GM21526 (cell line): ENCODE results near the gene ABTB2.
"Not testable (repeated sequence)": the region's sequence is repeated elsewhere in the genome, so short reads cannot be mapped to it uniquely, and the experiment has no call there.

Experiments used
- ATAC-seq: cut with Tn5 transposase; IDR thresholded peaks from one replicate; pipeline ENCODE4 v1.9.1; 2021; ENCODE audit warnings: moderate library complexity; ENCODE audit not compliant: unreplicated experiment, low FRiP score

The ABTB2 gene

DNA sequence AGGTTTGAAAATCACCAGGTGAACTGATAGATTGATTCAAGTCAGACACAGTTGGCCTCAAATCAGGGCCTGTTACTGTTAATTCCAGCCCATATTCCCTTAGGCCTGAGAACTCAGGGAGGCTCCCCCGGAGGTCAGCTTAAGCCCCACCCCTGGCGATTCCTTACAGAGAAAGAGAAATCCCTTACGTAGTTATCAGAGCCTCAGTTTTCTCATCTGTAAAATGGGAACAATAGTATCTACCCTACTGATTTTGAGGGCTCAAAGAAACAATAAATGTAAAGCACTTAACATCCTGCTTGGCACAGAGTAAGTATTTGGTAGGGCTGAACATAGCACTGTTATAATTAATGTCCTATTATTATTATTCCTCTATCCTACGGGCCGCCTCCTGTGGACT lies 158.3 kb downstream of the ABTB2 start:
- ATAC-seq, result no peak

- no peak for ATAC-seq
These were observed 159.3 kb downstream of the ABTB2 start for GRCh38 chr11:34198523-34198922.

DNA sequence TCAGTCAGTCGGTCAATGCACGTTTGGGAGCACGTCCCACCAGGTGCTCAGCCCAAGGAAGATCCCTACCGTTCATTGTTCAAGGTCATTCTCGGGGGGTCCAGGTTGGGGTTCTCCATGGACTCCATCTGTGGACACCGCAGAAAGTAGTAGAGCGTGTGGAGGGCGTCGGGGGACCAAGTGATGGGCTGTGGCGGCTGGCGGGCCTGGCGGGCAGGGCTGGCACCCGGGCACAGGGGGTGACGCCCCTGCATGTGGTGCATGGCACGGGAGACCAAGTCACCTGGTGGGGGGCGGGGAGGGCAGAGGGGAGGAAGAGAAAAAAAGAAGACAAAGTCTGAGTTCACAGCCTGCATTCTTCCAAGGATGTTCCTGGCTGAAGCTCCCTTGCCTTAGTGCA lies 160.6 kb downstream of the ABTB2 start:
- ATAC-seq, result no peak

DNA sequence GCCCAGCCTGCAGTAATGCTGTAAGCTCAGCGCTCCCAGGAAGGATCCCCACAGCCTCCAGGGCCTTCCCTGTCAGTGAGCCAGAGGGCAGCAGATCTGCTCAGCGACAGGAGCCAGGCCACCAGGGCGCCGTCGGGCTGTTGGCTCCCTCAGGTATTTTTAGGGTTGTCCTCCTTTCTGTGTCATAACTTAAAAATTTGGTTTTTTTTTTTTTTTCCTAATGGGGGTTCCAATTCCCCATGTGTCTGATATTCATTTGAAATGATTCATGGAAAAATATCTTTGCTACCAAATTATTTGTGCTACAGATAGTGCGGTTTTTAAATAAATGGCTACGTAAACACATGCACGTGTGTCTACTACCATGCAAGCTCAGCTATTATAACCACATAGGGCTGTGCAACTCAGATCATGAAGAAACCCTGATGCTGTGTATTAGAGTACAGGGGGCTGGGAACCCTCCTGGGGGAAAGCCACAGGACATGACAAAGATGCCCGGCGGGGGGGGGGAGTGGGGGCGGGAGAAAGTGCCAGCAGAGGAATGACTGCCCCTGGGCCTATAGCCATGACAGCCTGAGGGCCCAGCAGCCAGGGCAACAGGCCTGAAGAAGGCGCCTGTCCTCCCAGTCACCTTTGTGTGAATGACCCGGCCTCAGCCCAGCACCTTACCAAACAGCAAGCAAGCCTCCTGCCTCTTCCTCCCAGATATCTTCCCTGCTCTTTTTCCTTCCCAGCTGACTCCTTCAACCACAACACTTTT lies 163.1 kb downstream of the ABTB2 start:
- no peak for ATAC-seq

- no peak for ATAC-seq
These were observed 165.1 kb downstream of the ABTB2 start for GRCh38 chr11:34192481-34193401.

DNA sequence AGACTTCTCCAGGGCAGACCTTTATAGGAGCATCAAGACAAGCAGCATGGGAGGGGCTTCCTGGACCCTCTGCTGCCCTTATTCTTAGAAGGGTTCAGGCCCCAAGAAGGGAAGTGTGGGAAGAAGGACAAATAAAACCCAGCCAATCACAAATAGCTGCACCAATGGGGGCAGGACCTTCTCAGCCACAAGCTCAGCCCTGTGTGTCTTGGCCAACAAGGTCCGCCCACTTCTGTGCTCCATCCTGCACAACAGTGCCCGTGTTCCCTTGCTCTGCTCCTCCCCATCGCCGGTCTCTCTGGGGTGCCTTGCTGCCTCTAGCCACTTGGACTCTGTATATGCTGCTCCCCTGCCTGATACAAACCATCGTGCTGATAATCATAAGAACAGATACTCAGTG lies 166.2 kb downstream of the ABTB2 start:
- ATAC-seq, result no peak

- ATAC-seq, result no peak
These were observed 167.3 kb downstream of the ABTB2 start for GRCh38 chr11:34190192-34191139.

DNA sequence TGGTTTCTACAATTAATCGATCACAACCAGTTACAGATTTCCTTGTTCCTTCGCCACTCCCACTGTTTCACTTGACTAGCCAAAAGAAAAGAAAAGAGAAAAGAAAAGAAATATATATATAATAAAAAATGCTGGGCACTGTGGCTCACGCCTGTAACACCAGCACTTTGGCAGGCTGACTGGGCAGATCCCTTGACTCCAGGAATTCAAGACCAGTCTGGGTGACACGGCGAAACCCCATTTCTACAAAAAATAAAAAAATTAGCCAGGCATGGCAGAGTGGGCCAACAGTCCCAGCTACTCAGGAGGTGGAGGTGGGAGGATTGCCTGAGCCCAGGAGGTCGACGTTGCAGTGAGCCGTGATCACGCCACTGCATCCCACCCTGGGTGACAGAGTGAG lies 168.6 kb downstream of the ABTB2 start:
- no peak for ATAC-seq

DNA sequence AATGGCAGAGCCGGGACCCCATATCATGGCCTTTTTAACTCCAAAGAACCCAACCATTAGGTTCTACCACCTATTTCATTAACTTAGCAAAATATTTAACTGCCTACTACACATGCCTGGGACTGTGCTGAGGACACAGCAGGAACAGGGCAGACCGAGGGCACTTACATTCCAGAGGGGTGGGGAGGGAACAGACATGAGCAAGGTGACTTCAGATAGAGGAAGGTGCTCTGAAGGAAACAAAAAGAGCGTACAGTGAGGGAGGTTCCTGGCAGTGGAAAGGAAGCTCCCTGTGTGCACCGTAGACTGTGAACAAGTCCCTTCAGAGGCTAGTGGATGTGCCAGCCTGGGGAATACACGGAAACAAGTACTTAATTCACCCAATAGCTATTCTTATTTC lies 169.6 kb downstream of the ABTB2 start:
- ATAC-seq, result no peak

- no peak for ATAC-seq
These were observed 171.6 kb downstream of the ABTB2 start for GRCh38 chr11:34185926-34186841.

DNA sequence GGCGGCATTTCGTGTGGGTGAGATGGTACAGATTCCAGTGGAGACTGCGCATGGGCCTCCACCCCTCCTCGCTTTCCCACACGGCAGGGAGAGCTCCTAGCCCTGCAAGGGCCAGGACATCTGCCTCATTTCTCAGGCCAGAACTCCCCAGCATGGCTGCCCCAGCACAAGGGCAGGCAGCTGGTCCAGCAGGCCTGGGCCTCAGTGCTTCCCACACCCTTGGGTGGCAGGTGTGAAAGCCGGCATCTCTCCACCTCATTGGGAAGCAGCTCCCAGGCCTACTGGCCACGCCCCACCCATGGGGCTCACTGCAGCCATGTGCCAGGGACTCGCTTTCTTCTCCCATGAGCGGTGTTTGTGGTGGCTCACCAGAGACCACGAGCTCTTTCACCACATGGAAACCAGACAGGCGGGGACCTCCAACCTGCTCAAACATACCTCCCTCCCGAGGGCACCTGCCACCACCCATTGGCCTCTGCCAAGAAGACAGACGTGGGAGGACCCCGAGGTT lies 173.2 kb downstream of the ABTB2 start:
- no peak for ATAC-seq

DNA sequence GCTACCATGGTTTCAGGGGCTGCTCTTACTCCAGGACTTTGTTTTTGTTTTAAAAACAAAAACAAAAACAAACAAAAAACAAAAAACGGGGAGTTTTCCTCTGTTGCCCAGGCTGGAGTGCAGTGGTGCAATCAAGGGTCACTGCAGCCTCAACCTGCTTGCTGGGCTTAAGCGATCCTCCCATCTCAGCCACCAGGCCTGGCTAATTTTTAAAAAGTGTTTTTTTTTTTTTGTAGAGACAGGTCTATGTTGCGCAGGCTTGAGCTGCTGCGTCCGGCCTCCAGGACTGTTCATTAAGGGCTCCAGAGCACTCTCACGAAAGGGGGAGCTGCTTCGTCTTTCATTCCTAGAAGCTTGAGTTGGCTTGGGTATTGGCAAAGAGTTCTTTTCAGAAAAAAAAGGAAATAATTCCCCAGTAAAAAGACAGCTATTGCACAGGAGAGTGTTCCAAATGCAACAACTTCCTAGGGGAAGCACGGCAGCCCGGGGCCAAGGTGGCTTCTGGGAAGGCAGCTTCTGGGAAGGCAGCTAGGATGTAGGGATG lies 173.9 kb downstream of the ABTB2 start:
- ATAC-seq, result no peak

DNA sequence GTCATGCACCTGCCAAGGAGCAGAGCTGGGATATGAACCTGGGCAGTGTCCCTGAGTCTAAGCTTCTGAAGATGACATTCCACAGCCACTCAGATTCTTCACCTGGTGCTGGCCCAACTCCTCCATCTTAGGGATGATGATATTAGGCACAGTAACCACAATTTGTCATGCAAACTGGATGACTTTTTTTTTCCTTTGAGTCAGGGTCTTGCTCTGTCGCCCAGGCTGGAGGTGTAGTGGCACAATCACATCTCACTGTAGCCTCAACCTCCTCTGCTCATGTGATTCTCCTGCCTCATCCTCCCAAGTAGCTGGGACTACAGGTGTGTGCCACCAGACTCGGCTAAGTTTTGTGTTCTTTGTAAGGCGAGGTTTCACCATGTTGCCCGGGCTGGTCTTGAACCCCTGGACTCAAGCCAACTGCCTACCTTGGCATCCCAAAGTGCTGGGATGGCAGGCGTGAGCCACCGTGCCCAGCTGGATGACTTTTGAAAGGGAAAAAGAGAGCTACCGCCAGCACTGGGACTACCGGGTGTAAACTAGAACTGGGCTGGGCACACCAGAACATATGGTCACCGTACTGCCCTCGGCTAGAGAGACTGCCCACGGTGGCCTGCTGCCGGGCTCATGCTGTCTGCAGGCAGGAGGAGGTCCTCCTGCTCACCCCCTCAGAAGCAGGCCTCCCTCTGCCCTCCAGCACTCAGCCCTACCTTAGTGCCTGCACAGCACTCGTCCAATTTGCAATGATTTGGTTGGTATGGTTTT lies 174.7 kb downstream of the ABTB2 start:
- ATAC-seq, result no peak

GRCh38 chr11:34182425-34182824 lies 175.4 kb downstream of the ABTB2 start:
- ATAC-seq, result no peak

DNA sequence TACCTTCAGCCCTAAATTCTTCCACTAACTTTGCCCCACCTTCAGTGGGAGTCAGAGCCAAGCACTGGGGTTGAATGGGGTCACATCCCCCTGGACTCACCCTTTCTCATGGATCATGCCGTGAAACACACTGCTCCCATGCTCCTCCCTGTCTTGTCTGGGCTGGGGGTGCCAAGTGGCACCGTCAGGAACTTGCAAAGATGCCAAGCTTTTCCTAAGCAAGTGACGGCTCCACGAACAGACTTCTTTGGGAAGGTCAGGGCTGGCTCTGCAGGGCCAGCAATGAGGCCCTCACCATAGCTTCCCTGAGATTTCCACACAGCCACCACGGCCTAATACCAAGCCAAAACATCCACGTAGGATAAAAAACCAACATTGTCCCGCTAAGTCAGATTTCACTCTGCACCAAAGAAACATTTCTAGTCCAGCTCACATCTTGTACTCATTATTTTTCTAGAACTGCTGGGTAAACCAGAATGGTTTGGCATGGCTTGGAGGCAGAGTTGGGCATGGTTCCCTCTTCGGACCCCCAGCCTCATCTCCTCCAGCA lies 175.9 kb downstream of the ABTB2 start:
- no peak for ATAC-seq

DNA sequence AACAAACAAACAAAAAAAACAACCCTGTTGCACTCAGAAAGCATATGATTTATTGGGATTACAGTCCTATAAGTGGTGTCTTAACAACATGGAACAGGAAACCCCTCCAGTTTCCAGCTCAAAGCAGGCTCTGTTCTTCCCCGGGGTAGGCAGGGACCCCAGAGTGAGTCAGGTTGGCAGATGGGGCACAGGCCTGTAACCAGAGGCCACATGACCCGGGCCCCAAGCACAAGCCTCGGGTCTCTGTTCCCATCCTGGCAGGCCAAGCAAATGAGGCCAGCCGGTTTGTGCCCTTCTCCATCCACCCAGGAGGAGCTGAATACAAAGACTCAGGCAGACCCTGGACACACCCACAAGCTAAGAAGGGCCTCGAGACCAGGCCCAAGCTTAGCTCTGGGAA lies 176.6 kb downstream of the ABTB2 start:
- ATAC-seq, result no peak

- not testable (repeated sequence) for ATAC-seq
These were observed 177.0 kb downstream of the ABTB2 start for GRCh38 chr11:34180814-34181165.
